Ishikawa (cell line): ENCODE data around the gene RAP1GAP2.

Experiments used
- CEBPB ChIP-seq: IDR thresholded peaks from 2 replicates; pipeline ENCODE4 v1.6.1; 2012
- CREB1 ChIP-seq: IDR thresholded peaks from 2 replicates; pipeline ENCODE4 v1.6.1; 2012; ENCODE audit warnings: low read depth
- EGR1 ChIP-seq: IDR thresholded peaks from 2 replicates; pipeline ENCODE4 v1.6.1; 2012
- EP300 ChIP-seq: IDR thresholded peaks from 2 replicates; pipeline ENCODE4 v1.6.1; 2012; ENCODE audit warnings: borderline replicate concordance
- FOXM1 ChIP-seq: IDR thresholded peaks from 2 replicates; pipeline ENCODE4 v1.6.1; 2012; ENCODE audit warnings: low read depth, borderline replicate concordance
- MAX ChIP-seq: IDR thresholded peaks from 2 replicates; pipeline ENCODE4 v1.6.1; 2012
- NFIC ChIP-seq: IDR thresholded peaks from 2 replicates; pipeline ENCODE4 v1.6.1; 2012
- RAD21 ChIP-seq: IDR thresholded peaks from 2 replicates; pipeline ENCODE4 v1.6.1; 2012; ENCODE audit warnings: low read depth
- TAF1 ChIP-seq: IDR thresholded peaks from 2 replicates; pipeline ENCODE4 v1.6.1; 2012; ENCODE audit warnings: low read depth, mild to moderate bottlenecking
- TCF12 ChIP-seq: IDR thresholded peaks from 2 replicates; pipeline ENCODE4 v1.6.1; 2012; ENCODE audit warnings: low read depth
- TEAD4 ChIP-seq: IDR thresholded peaks from 2 replicates; pipeline ENCODE4 v1.6.1; 2012
- USF1 ChIP-seq: IDR thresholded peaks from 2 replicates; pipeline ENCODE4 v1.6.1; 2012
- YY1 ChIP-seq: IDR thresholded peaks from 2 replicates; pipeline ENCODE4 v1.6.1; 2012; ENCODE audit warnings: low read depth
- ZBTB7A ChIP-seq: IDR thresholded peaks from 2 replicates; pipeline ENCODE4 v1.6.1; 2012; ENCODE audit warnings: low read depth
- TF ChIP-seq, protein P1 (sequence below): IDR thresholded peaks from 2 replicates; pipeline ENCODE4 v1.6.1; 2012; ENCODE audit warnings: low read depth, mild to moderate bottlenecking

RAP1GAP2 gene

GRCh38 chr17:2803971-2804370 lies 7.7 kb downstream of the RAP1GAP2 start:
- TF ChIP-seq NFIC (no peak), MAX (no peak), RAD21 (no peak), EGR1 (no peak), USF1 (no peak), EP300 (no peak), CEBPB (no peak), TCF12 (no peak), YY1 (no peak), TAF1 (no peak), TEAD4 (no peak)

DNA sequence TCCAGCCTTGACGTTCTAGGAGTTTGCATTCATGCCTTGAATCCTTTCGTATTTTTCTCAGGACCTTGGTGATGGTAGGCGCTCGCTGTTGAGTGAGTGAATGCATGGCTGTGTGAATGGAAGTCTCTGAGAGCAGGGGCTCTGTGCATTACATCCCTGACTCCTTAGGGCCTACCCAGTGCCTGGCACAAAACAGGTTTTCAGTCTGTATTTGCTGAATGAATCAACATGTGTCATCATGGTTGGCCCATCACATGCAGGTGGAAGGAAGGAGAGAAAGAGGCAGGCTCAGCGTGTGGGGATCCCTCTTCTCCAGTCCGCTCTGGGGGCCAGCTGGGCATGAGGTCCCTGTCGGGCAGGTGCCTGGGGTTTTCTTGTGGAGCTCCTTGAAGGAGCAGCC lies 8.7 kb downstream of the RAP1GAP2 start:
- TF ChIP-seq ZBTB7A (no peak), CEBPB (no peak), EP300 (no peak), FOXM1 (no peak), CREB1 (no peak), NFIC (no peak), TAF1 (no peak), RAD21 (no peak), USF1 (no peak), TEAD4 (no peak), EGR1 (no peak), TCF12 (no peak), MAX (no peak), YY1 (no peak)
- TF ChIP-seq, protein P1, sequence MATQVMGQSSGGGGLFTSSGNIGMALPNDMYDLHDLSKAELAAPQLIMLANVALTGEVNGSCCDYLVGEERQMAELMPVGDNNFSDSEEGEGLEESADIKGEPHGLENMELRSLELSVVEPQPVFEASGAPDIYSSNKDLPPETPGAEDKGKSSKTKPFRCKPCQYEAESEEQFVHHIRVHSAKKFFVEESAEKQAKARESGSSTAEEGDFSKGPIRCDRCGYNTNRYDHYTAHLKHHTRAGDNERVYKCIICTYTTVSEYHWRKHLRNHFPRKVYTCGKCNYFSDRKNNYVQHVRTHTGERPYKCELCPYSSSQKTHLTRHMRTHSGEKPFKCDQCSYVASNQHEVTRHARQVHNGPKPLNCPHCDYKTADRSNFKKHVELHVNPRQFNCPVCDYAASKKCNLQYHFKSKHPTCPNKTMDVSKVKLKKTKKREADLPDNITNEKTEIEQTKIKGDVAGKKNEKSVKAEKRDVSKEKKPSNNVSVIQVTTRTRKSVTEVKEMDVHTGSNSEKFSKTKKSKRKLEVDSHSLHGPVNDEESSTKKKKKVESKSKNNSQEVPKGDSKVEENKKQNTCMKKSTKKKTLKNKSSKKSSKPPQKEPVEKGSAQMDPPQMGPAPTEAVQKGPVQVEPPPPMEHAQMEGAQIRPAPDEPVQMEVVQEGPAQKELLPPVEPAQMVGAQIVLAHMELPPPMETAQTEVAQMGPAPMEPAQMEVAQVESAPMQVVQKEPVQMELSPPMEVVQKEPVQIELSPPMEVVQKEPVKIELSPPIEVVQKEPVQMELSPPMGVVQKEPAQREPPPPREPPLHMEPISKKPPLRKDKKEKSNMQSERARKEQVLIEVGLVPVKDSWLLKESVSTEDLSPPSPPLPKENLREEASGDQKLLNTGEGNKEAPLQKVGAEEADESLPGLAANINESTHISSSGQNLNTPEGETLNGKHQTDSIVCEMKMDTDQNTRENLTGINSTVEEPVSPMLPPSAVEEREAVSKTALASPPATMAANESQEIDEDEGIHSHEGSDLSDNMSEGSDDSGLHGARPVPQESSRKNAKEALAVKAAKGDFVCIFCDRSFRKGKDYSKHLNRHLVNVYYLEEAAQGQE: no peak

- no peak for TF ChIP-seq CREB1
Observed at GRCh38 chr17:2805961-2806360, 9.7 kb downstream of the RAP1GAP2 start.

DNA sequence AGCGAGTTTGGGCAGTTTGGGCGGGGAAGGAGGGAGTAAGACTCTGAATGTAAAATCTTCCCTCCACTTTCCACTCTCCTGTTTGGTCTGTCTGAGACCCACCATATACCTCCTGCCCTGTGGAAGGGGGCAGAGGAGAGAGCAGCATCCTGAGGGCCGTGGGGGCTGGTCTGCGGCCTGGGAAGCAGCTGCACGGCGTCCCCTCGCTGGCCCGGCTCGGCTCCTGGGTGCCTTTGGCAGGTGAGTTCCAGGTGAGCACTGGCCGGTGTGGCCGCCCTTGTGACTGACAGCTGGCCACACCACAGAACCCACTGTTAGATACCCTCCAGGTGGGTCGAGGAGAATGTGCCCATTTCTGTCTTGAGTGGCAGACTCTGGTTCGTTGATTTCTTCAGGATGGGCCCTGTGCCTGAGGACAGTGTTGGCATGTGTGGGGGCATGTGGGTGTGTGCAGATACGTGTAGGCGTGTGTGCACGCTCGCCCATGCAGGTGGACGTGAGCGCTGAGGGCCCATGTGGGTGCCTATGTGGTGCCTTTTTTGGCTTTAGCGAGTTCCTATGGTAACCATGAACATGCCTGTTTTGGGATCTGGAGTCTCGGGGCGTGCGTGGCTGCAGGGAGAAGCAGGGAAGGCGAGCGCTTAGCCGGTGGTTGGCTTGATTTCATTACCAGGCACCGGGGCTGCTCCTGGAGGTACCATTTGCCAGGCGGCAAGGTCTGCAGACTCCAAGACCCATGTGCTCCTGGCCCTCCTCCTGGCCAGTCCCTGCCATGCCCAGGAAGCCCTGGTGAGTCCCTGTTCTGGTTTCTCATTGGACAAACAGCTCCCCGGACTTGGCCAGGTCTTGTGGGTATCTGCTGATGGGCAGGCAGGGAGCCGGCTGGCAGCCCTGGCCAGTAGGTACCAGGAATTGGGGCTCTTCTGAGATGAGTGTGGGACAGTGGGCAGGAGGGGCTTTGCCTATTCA lies 12.4 kb downstream of the RAP1GAP2 start:
- TF ChIP-seq TAF1 (no peak), FOXM1 (no peak)
- TF ChIP-seq, protein P1: no peak

GRCh38 chr17:2809337-2809736 lies 13.1 kb downstream of the RAP1GAP2 start:
- TF ChIP-seq NFIC (no peak), YY1 (no peak), MAX (no peak), EGR1 (no peak), TAF1 (no peak), RAD21 (no peak), TCF12 (no peak), FOXM1 (no peak), CEBPB (no peak)

GRCh38 chr17:2814049-2814448 lies 17.8 kb downstream of the RAP1GAP2 start:
- TF ChIP-seq NFIC (no peak), TAF1 (no peak), TCF12 (no peak), ZBTB7A (no peak), CEBPB (no peak), RAD21 (no peak), USF1 (no peak)
- TF ChIP-seq, protein P1: no peak
